Natural killer cell (primary cell): ENCODE results near the gene NLRP11. TPM values are rescaled to one million over a fixed set of nuclear protein-coding genes. Genes with fewer than 3 reads are reported as not detected.
"Not testable (repeated sequence)": the region's sequence is repeated elsewhere in the genome, so short reads cannot be mapped to it uniquely, and the experiment has no call there.

Experiments used
- ATAC-seq, 3 donors: fragments of 150-1000 bp in 2 of 3; fragments of 200-7000 bp in 1 of 3; cut with Tn5 transposase; 1 replicate in 1 of 3; 2 replicates in 2 of 3; pipeline ENCODE4 v1.10.0; 2021; ENCODE audit warnings: mild to moderate bottlenecking in 2 of 3, moderate library complexity in 2 of 3
- DNase-seq, 2 donors: peaks; one replicate each; pipeline versions ENCODE4 v3.0.0 to v3.0.0-alpha.2; 2013 to 2021; ENCODE audit warnings: mixed read lengths in 1 of 2
- H3K27ac ChIP-seq: one replicate; pipeline ENCODE4 v1.5.1; 2013; ENCODE audit warnings: mild to moderate bottlenecking, low read length
- H3K27me3 ChIP-seq: one replicate; pipeline ENCODE4 v1.6.1; 2013; ENCODE audit warnings: low read length; ENCODE audit not compliant: control insufficient read depth, insufficient read depth
- H3K36me3 ChIP-seq: one replicate; pipeline ENCODE4 v1.6.1; 2013; ENCODE audit warnings: low read length; ENCODE audit not compliant: control insufficient read depth, insufficient read depth
- H3K4me1 ChIP-seq: one replicate; pipeline ENCODE4 v1.6.1; 2013; ENCODE audit warnings: low read length; ENCODE audit not compliant: control insufficient read depth, insufficient read depth
- H3K4me3 ChIP-seq: one replicate; pipeline ENCODE4 v1.5.1; 2013; ENCODE audit warnings: low read length
- H3K9me3 ChIP-seq: one replicate; pipeline ENCODE4 v1.6.1; 2013; ENCODE audit warnings: low read length; ENCODE audit not compliant: control insufficient read depth, insufficient read depth
- H3K27ac Mint-ChIP-seq, 2 donors: one replicate each; pipeline ENCODE4 v1.8.0; 2022; ENCODE audit warnings: mild to moderate bottlenecking in 2 of 2, mixed read lengths in 2 of 2, moderate library complexity in 1 of 2
- H3K27me3 Mint-ChIP-seq, 2 donors: one replicate each; pipeline ENCODE4 v1.8.0; 2022; ENCODE audit warnings: low read depth in 2 of 2, mixed read lengths in 2 of 2
- H3K36me3 Mint-ChIP-seq: one replicate; pipeline ENCODE4 v1.8.0; 2022; ENCODE audit warnings: mixed read lengths
- H3K4me1 Mint-ChIP-seq, 2 donors: one replicate each; pipeline ENCODE4 v1.8.0; 2022; ENCODE audit warnings: mixed read lengths in 2 of 2
- H3K4me3 Mint-ChIP-seq: one replicate; pipeline ENCODE4 v1.8.0; 2022; ENCODE audit warnings: mild to moderate bottlenecking, moderate library complexity, mixed read lengths
- H3K9me3 Mint-ChIP-seq, 2 donors: one replicate each; pipeline ENCODE4 v1.8.0; 2022; ENCODE audit warnings: mixed read lengths in 2 of 2
- CTCF ChIP-seq: fragments of 200-600 bp; IDR thresholded peaks from one replicate; pipeline ENCODE4 v1.8.0; 2022; ENCODE audit warnings: antibody characterized with exemption
- WGBS: methylation state at CpG from one replicate; pipeline ENCODE4 v1.1.7; 2013; ENCODE audit warnings: missing lambda C conversion rate; ENCODE audit not compliant: insufficient coverage; 5-methylcytosine and 5-hydroxymethylcytosine counted together
- intact Hi-C: fragments of 100-400 bp; cut with micrococcal nuclease; formaldehyde crosslinking; loops from one replicate; pipeline ENCODE4 v1.14.2; 2022
- total RNA-seq, 4 donors: library from RNA; stranded (reverse); fragments of 120-200 nt in 1 of 4; gene quantifications; one replicate each; pipeline versions ENCODE4 v1.2.3 to v1.2.4, GENCODE V29; 2013 to 2022

NLRP11 gene
- total RNA-seq, 3 donors from 2014 or later (not counting 1 experiment from before 2014, with no cell fraction given): not detected

DNA sequence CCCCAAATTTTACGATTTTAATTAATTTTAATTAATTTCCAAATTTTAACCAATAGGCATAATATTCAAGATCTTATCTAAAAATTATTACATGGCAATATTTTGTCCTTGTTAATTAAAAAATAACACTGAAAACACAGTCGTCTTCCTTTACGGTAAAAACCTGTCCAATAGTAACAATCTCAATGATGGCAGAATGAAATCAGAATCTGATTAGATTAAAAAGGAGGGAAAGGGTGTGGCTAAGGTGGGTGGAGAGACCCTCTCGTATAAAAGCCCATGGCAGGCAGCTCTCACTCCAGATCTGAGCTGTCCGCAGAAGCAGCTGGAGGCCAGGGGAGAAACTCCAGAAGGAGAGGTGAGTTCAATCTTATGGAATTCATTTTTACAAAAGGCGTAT, 63.0 kb downstream of the NLRP11 start, which contains the start of gene RFPL4AL1:
Gene RFPL4AL1 (plus strand): TSS at position 301 of the 400 bp plus-strand sequence. CDS start 2,687 bp downstream, outside the sequence.
- DNase-seq, ATAC-seq, H3K4me1 Mint-ChIP-seq, intact Hi-C loops, H3K4me3 ChIP-seq, H3K4me3 Mint-ChIP-seq, H3K9me3 Mint-ChIP-seq, H3K36me3 Mint-ChIP-seq, H3K27ac Mint-ChIP-seq, H3K27ac ChIP-seq, H3K36me3 ChIP-seq, H3K4me1 ChIP-seq, H3K9me3 ChIP-seq, H3K27me3 ChIP-seq: not testable (repeated sequence)
- 89% methylated on average over 4 of the region's 6 CpGs for WGBS
- H3K27me3 Mint-ChIP-seq: peaks cover 14 to 23% of the 10 kb centered on the region in 2 donors

- Histone ChIP-seq H3K9me3 (no peaks in the 10 kb centered on the region), H3K36me3 (no peaks in the 10 kb centered on the region), H3K27me3 (no peaks in the 10 kb centered on the region), H3K4me3 (no peak overlapping the region), H3K4me1 (peaks cover 2% of the 10 kb centered on the region), H3K27ac (no peak overlapping the region)
- TF ChIP-seq CTCF: no peak
- Mint-ChIP-seq H3K9me3 (peaks cover 2% of the 10 kb centered on the region in 2 donors), H3K36me3 (no peaks in the 10 kb centered on the region), H3K27ac (no peak overlapping the region), H3K4me1 (peaks cover 4 to 6% of the 10 kb centered on the region in 2 donors), H3K4me3 (no peak overlapping the region), H3K27me3 (peaks cover 14 to 23% of the 10 kb centered on the region in 2 donors)
- ATAC-seq (no peak), DNase-seq (no peak)
- 63% methylated on average over 7 of the region's 7 CpGs for WGBS
- intact Hi-C loops: no loop called here
Observed at GRCh38 chr19:55766466-55766865, 65.3 kb downstream of the NLRP11 start.

- H3K4me1 ChIP-seq, H3K27me3 Mint-ChIP-seq, H3K9me3 ChIP-seq, ATAC-seq, H3K36me3 ChIP-seq, H3K27ac ChIP-seq, DNase-seq, H3K4me3 ChIP-seq, H3K4me1 Mint-ChIP-seq, H3K27ac Mint-ChIP-seq, intact Hi-C loops, H3K4me3 Mint-ChIP-seq, H3K27me3 ChIP-seq, H3K9me3 Mint-ChIP-seq, H3K36me3 Mint-ChIP-seq: not testable (repeated sequence)
- WGBS: 100% methylated on average over 1 of the region's 3 CpGs
Observed at GRCh38 chr19:55758797-55759196, 73.0 kb downstream of the NLRP11 start, which contains the start of gene RFPL4A. Gene RFPL4A, plus strand, starts transcription at chr19:55759097. Its CDS starts 2,704 bp downstream, at chr19:55761801.

- H3K27ac Mint-ChIP-seq, H3K4me1 ChIP-seq, DNase-seq, H3K4me3 Mint-ChIP-seq, H3K4me3 ChIP-seq, H3K9me3 ChIP-seq, H3K36me3 ChIP-seq, H3K9me3 Mint-ChIP-seq, H3K4me1 Mint-ChIP-seq, ATAC-seq, H3K27ac ChIP-seq, H3K36me3 Mint-ChIP-seq, intact Hi-C loops, H3K27me3 ChIP-seq: not testable (repeated sequence)
- peaks cover 5 to 12% of the 10 kb centered on the region in 2 donors for H3K27me3 Mint-ChIP-seq
- 82% methylated on average over 4 of the region's 4 CpGs for WGBS
Observed at GRCh38 chr19:55756808-55757207, 75.0 kb downstream of the NLRP11 start.

DNA sequence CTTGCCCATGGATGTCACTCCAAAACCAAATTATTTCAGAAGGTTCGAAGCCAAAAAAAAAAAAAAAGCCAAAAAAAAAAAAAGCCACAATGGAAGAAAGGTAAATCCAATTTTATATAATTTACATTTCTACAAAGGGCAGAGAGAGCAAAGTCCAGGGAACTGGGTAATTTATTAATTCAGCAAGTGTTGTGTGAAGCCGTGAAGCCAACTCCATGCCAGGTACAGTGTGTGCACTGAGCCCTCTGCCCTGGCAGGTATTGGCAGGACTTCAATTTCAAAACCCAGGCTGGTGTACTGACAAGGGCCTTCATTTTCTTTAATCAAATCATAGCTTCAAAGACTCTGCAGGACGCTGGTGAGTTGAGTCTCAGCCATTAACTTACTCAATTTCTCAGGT, 78.4 kb downstream of the NLRP11 start:
- Mint-ChIP-seq H3K9me3 (peaks cover 0 to 3% of the 10 kb centered on the region in 2 donors), H3K4me3 (no peak overlapping the region), H3K27me3 (peaks cover 5 to 12% of the 10 kb centered on the region in 2 donors), H3K27ac (no peak overlapping the region), H3K4me1 (no peaks in the 10 kb centered on the region), H3K36me3 (no peaks in the 10 kb centered on the region)
- Histone ChIP-seq H3K4me1 (no peaks in the 10 kb centered on the region), H3K9me3 (peaks cover 4% of the 10 kb centered on the region), H3K27me3 (no peaks in the 10 kb centered on the region), H3K27ac (no peak overlapping the region), H3K36me3 (no peaks in the 10 kb centered on the region), H3K4me3 (no peak overlapping the region)
- DNase-seq: no peak
- WGBS: 54% methylated on average over 2 of the region's 3 CpGs
- ATAC-seq: no peak
- no peak for TF ChIP-seq CTCF
- intact Hi-C loops: no loop called here
